HepG2 (cell line): ENCODE measurements around the gene SNX6. TPM values are rescaled to one million over a fixed set of nuclear protein-coding genes. Genes with fewer than 3 reads are reported as not detected.

Source experiments
- ATAD3A ChIP-seq: sonication (generic); formaldehyde crosslinking; IDR thresholded peaks from 2 replicates; pipeline ENCODE4 v1.4.0; 2020; ENCODE audit warnings: missing genetic modification reagents
- DNMT3B ChIP-seq: conservative IDR thresholded peaks from 2 replicates; pipeline ENCODE4 v1.6.1; 2016; ENCODE audit warnings: missing biosample characterization, control low read depth
- FOXJ3 ChIP-seq: sonication (generic); formaldehyde crosslinking; IDR thresholded peaks from 2 replicates; pipeline ENCODE4 v1.4.0; 2020; ENCODE audit warnings: missing genetic modification reagents, mild to moderate bottlenecking, borderline replicate concordance
- HINFP ChIP-seq: sonication (generic); formaldehyde crosslinking; IDR thresholded peaks from 2 replicates; pipeline ENCODE4 v1.4.0; 2020; ENCODE audit warnings: low read depth, mild to moderate bottlenecking, missing genetic modification reagents
- HNRNPL ChIP-seq: fragments of 200-400 bp; formaldehyde crosslinking; IDR thresholded peaks from 2 replicates; pipeline ENCODE4 v1.6.1; 2017; ENCODE audit warnings: mild to moderate bottlenecking, low read depth, low read length
- IKZF5 ChIP-seq: IDR thresholded peaks from 2 replicates; pipeline ENCODE4 v1.6.1; 2018; ENCODE audit warnings: missing genetic modification reagents, mild to moderate bottlenecking, missing compliant biosample characterization
- KDM4B ChIP-seq: sonication (generic); formaldehyde crosslinking; IDR thresholded peaks from 2 replicates; pipeline ENCODE4 v1.4.0; 2020; ENCODE audit warnings: missing genetic modification reagents
- MAFG ChIP-seq: sonication (generic); formaldehyde crosslinking; IDR thresholded peaks from 2 replicates; pipeline ENCODE4 v1.5.1; 2020; ENCODE audit warnings: mild to moderate bottlenecking, missing genetic modification reagents
- MAFK ChIP-seq, 2 experiments: IDR thresholded peaks in 1 of 2; conservative IDR thresholded peaks in 1 of 2; 2 replicates each; pipeline ENCODE4 v1.6.1; 2011; ENCODE audit warnings: improper control_type of control experiment in 2 of 2, low read length in 2 of 2
- NFKB2 ChIP-seq: sonication (generic); formaldehyde crosslinking; IDR thresholded peaks from 2 replicates; pipeline ENCODE4 v1.4.0; 2020; ENCODE audit warnings: missing genetic modification reagents, borderline replicate concordance
- NFYC ChIP-seq: IDR thresholded peaks from 2 replicates; pipeline ENCODE4 v1.6.1; 2016; ENCODE audit warnings: missing genetic modification reagents, missing compliant biosample characterization
- RFX1 ChIP-seq: fragments of 450-650 bp; IDR thresholded peaks from 2 replicates; pipeline ENCODE4 v1.6.1; 2017
- SNAI1 ChIP-seq: sonication (generic); formaldehyde crosslinking; IDR thresholded peaks from 2 replicates; pipeline ENCODE4 v1.5.0; 2020; ENCODE audit warnings: mild to moderate bottlenecking, missing genetic modification reagents, borderline replicate concordance
- SP2 ChIP-seq: sonication (generic); formaldehyde crosslinking; IDR thresholded peaks from 2 replicates; pipeline ENCODE4 v1.5.1; 2020; ENCODE audit warnings: mild to moderate bottlenecking, missing genetic modification reagents
- SP4 ChIP-seq: sonication (generic); formaldehyde crosslinking; IDR thresholded peaks from 2 replicates; pipeline ENCODE4 v1.8.1; 2023; ENCODE audit warnings: mild to moderate bottlenecking, missing genetic modification reagents
- SRSF9 ChIP-seq: fragments of 200-400 bp; formaldehyde crosslinking; IDR thresholded peaks from 2 replicates; pipeline ENCODE4 v1.6.1; 2018; ENCODE audit warnings: borderline replicate concordance, mild to moderate bottlenecking, low read depth, low read length; ENCODE audit not compliant: insufficient read depth, poor library complexity, severe bottlenecking
- ZNF296 ChIP-seq: sonication (generic); formaldehyde crosslinking; conservative IDR thresholded peaks from 2 replicates; pipeline ENCODE4 v1.5.0; 2020; ENCODE audit warnings: mild to moderate bottlenecking, missing genetic modification reagents
- ZNF350 ChIP-seq: sonication (generic); formaldehyde crosslinking; IDR thresholded peaks from 2 replicates; pipeline ENCODE4 v1.4.0; 2020; ENCODE audit warnings: mild to moderate bottlenecking, low read depth, missing genetic modification reagents, borderline replicate concordance
- ZNF451 ChIP-seq: sonication (generic); formaldehyde crosslinking; IDR thresholded peaks from 2 replicates; pipeline ENCODE4 v1.5.0; 2020; ENCODE audit warnings: mild to moderate bottlenecking, missing genetic modification reagents
- ZNF556 ChIP-seq: sonication (generic); formaldehyde crosslinking; IDR thresholded peaks from 2 replicates; pipeline ENCODE4 v1.4.0; 2020; ENCODE audit warnings: mild to moderate bottlenecking, missing genetic modification reagents, borderline replicate concordance
- ZNF607 ChIP-seq: sonication (generic); formaldehyde crosslinking; IDR thresholded peaks from 2 replicates; pipeline ENCODE4 v1.5.1; 2020; ENCODE audit warnings: missing genetic modification reagents, mild to moderate bottlenecking, borderline replicate concordance
- polyA plus RNA-seq, 8 experiments: library from polyadenylated mRNA; depleted of rRNA in 3 of 8; stranded (reverse) in 7 of 8; unstranded in 1 of 8; fragments of >200 nt; fragmentation: Illumina TruSeq in 4 of 8; extraction: Trizol in 4 of 8; gene quantifications; 2 replicates each; pipeline versions ENCODE4 v1.2.1 to v1.2.3, GENCODE V29; 2011 to 2016; ENCODE audit warnings: low read depth in 4 of 8, missing spikeins in 1 of 8, mixed read lengths in 1 of 8; ENCODE audit not compliant: insufficient read depth in 1 of 8
- total RNA-seq, 5 experiments: library from RNA; depleted of rRNA; stranded (reverse); fragments of >200 nt; fragmentation: Illumina TruSeq; extraction: Trizol; gene quantifications; 2 replicates each; pipeline ENCODE4 v1.2.3, GENCODE V29; 2016; ENCODE audit warnings: low read depth in 1 of 5
- TF ChIP-seq, protein P1 (sequence below): fragments of 450-650 bp; IDR thresholded peaks from 2 replicates; pipeline ENCODE4 v1.6.1; 2017; ENCODE audit warnings: mild to moderate bottlenecking
- TF ChIP-seq, protein P2 (sequence below): IDR thresholded peaks from 2 replicates; pipeline ENCODE4 v1.6.1; 2016; ENCODE audit warnings: missing biosample characterization, missing genetic modification reagents, low read depth

SNX6 gene
- total and polyA plus RNA-seq, 2 of the 13 experiments (the other 11 are each of a cell fraction or from before 2014, with no cell fraction given): 92.3 to 169 TPM

DNA sequence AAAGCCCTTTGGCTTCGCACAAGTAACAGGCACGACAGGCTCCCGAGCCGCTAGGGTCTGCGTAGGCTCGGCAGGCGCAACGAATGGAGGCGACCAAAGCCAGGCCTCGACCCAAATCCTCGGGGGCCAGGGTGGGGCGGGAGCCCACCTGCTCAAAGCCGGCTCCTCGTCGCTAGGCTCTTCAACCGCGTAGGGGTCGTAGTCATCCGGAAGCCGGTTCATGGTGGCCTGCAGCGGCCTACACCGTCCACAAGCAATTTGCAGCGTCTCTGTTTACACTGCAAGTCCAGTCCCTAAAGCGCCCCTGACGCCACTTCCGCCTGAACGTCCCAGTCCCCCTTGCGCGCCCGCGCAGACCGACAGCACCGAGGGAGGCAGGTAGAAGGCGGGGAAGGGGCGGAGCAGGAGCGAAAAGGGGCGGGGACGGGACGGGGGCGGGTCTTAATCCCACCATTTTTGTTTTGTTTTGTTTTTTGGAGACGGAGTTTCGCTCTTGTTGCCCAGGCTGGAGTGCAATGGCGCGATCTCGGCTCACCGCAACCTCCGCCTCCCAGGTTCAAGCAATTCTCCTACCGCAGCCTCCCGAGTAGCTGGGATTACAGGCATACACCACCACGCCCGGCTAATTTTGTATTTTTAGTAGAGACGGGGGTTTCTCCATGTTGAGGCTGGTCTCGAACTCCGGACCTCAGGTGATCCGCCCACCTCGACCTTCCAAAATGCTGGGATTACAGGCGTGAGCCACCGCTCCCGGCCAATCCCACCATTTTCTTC is 90.4 kb downstream of the SNX6 start, which contains the start of gene EAPP (continued):
- TF ChIP-seq SRSF9 (no peak), HNRNPL (peak; percentile 76), KDM4B (CRISPR knock-in tag) (peak; percentile 99), ZNF607 (CRISPR knock-in tag) (peak; percentile 92), SP2 (CRISPR knock-in tag) (peak; percentile 62; the same call in 1 of the 2 replicates), ATAD3A (CRISPR knock-in tag) (peak; percentile 97), MAFG (CRISPR knock-in tag) (no peak), MAFK (conservative IDR thresholded peaks at IDR 0.05 in 1 of 2, IDR thresholded peaks at IDR 0.05 in 1 of 2; ENCODE audit: low read length in 2 of 2) (peak; percentile 27 to 42; a peak in 2 of 4 replicates), SP4 (peak; percentile 95), NFYC (CRISPR knock-in tag) (peak; percentile 61), ZNF451 (peak; percentile 81; the same call in 1 of the 2 replicates), IKZF5 (CRISPR knock-in tag) (peak; percentile 100), DNMT3B (CRISPR knock-in tag) (peak; percentile 98), ZNF350 (CRISPR knock-in tag) (peak; percentile 100), RFX1 (no peak), FOXJ3 (CRISPR knock-in tag) (peak; percentile 96), NFKB2 (CRISPR knock-in tag) (peak; percentile 100), ZNF556 (CRISPR knock-in tag) (peak; percentile 100), ZNF296 (CRISPR knock-in tag) (peak; percentile 92; the same call in 1 of the 2 replicates), SNAI1 (peak; percentile 91; the same call in 1 of the 2 replicates), HINFP (CRISPR knock-in tag) (peak; percentile 95)
- TF ChIP-seq, protein P1, sequence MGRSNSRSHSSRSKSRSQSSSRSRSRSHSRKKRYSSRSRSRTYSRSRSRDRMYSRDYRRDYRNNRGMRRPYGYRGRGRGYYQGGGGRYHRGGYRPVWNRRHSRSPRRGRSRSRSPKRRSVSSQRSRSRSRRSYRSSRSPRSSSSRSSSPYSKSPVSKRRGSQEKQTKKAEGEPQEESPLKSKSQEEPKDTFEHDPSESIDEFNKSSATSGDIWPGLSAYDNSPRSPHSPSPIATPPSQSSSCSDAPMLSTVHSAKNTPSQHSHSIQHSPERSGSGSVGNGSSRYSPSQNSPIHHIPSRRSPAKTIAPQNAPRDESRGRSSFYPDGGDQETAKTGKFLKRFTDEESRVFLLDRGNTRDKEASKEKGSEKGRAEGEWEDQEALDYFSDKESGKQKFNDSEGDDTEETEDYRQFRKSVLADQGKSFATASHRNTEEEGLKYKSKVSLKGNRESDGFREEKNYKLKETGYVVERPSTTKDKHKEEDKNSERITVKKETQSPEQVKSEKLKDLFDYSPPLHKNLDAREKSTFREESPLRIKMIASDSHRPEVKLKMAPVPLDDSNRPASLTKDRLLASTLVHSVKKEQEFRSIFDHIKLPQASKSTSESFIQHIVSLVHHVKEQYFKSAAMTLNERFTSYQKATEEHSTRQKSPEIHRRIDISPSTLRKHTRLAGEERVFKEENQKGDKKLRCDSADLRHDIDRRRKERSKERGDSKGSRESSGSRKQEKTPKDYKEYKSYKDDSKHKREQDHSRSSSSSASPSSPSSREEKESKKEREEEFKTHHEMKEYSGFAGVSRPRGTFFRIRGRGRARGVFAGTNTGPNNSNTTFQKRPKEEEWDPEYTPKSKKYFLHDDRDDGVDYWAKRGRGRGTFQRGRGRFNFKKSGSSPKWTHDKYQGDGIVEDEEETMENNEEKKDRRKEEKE: no peak
- TF ChIP-seq, protein P2, sequence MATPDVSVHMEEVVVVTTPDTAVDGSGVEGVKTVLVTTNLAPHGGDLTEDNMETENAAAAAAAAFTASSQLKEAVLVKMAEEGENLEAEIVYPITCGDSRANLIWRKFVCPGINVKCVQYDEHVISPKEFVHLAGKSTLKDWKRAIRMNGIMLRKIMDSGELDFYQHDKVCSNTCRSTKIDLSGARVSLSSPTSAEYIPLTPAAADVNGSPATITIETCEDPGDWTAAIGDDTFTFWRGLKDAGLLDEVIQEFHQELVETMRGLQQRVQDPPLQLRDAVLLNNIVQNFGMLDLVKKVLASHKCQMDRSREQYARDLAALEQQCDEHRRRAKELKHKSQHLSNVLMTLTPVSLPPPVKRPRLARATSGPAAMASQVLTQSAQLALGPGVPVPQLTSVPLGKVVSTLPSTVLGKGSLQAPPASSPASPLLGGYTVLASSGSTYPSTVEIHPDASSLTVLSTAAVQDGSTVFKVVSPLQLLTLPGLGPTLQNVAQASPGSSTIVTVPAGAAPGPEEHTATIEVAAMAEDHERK: peak; percentile 85
